Measurements from ENCODE around the gene NCKAP5. TPM values are rescaled to one million over a fixed set of nuclear protein-coding genes. Genes with fewer than 3 reads are reported as not detected.

NCKAP5 gene
- total RNA-seq, 4 donors from 2014 or later: 0.55 to 6.6 (median 3.3) TPM; not detected in 1

DNA sequence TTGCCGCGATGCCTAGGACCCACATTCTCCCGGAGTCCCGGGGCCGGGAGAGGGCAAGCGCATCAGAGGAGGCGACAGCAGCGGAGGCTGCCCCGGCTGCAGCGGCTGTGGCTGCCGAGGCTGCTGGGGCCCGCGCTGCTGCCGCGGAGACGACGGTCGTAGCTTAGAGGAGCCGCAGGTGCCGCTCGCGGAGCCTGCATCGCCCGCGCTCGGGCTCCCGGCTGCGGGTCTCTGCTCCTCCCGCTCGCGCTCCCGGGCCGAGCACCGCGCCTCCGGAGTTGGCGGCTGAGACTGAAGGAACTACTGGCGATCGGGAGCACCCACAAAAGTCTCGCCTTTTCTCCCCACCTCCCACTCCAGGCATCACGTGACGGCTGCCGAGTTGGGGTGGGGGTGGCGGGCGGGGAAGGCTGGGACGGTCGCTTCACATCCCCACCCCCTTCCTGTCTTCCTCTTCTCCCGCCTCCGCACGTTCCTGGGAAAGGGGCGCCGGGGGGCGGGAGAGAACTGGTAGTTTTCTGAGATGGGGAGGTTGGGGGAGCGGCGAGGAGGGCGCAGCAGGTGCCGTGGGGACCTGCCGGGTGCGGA, 898.3 kb downstream of the NCKAP5 start, which contains the start of gene LYPD1:
LYPD1 (minus strand) TSS at position 298 of the 588 bp plus-strand sequence; CDS start at position 25, 273 bp downstream.
- Histone ChIP-seq H3K4me3 (peak within 1 kb of the TSS; percentile 23), H3K36me3 (no peaks in the 10 kb centered on the region), H3K9me3 (no peaks in the 10 kb centered on the region), H3K4me1 (peaks cover 0 to 28% of the 10 kb centered on the region in 2 donors), H3K27ac (no peak within 1 kb of the TSS), H3K27me3 (peaks cover 10 to 15% of the 10 kb centered on the region in 2 donors)
- intact Hi-C loops (cut with DNase I; ENCODE audit: low total_unique reads): no loop called here
- TF ChIP-seq, protein P1, sequence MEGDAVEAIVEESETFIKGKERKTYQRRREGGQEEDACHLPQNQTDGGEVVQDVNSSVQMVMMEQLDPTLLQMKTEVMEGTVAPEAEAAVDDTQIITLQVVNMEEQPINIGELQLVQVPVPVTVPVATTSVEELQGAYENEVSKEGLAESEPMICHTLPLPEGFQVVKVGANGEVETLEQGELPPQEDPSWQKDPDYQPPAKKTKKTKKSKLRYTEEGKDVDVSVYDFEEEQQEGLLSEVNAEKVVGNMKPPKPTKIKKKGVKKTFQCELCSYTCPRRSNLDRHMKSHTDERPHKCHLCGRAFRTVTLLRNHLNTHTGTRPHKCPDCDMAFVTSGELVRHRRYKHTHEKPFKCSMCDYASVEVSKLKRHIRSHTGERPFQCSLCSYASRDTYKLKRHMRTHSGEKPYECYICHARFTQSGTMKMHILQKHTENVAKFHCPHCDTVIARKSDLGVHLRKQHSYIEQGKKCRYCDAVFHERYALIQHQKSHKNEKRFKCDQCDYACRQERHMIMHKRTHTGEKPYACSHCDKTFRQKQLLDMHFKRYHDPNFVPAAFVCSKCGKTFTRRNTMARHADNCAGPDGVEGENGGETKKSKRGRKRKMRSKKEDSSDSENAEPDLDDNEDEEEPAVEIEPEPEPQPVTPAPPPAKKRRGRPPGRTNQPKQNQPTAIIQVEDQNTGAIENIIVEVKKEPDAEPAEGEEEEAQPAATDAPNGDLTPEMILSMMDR (IDR thresholded peaks at IDR 0.05): no peak
- no peak for TF ChIP-seq POLR2A (IDR thresholded peaks at IDR 0.05)
- DNase-seq: no peak

DNA sequence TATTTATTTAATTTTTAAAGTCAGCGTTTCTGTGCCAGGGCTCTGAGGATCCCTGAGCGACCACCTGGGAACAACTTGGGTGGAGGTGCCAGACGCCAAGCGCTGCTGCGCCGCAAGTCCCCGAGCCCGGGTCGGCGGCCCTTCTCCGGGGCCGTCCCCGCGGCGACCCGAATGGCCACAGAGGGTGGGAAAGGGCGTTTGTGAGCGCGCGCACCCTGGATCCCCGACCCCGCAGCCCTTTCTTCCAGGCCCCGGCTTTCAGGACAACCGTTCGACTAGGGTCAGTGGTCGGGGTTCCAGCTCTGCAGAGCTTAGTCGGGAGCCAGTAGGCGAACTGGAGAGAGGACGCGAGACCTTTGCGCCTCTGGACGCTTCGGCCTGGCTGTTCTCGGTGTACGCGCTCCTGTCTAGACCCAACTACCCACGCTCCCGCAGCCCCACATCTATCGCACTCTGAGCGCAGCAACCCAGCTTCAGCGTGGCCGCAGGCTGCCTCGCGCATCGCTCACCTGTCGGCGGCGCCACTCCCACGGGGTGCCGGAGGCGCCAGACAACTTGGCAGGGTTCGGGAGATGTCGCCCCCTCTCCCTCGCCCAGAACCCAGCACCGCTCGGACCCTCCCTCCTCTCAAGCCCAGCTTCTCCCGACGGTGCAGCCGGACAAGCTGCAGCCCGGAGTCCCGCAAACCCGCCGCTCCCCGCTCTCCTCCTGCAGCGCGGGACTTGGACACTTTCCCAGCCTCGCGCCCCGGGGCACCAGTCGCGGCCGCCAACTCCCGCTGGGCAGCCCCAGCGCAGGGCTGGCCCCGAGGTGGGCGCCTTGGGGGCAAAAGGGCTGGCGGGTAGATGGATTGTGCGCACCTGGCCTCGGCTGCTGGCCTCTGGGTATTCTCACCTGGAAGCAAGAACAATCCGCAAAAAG, 899.0 kb downstream of the NCKAP5 start:
- Histone ChIP-seq H3K27me3 (peaks cover 10 to 15% of the 10 kb centered on the region in 2 donors), H3K27ac (no peak overlapping the region), H3K36me3 (no peaks in the 10 kb centered on the region), H3K4me1 (peaks cover 0 to 28% of the 10 kb centered on the region in 2 donors), H3K4me3 (peak overlapping the region; percentile 2 to 23), H3K9me3 (no peaks in the 10 kb centered on the region)
- no peak for DNase-seq
- intact Hi-C loops (cut with DNase I; ENCODE audit: low total_unique reads): no loop called here
- TF ChIP-seq POLR2A (IDR thresholded peaks at IDR 0.05): no peak
- TF ChIP-seq, protein P1 (IDR thresholded peaks at IDR 0.05): no peak

DNA sequence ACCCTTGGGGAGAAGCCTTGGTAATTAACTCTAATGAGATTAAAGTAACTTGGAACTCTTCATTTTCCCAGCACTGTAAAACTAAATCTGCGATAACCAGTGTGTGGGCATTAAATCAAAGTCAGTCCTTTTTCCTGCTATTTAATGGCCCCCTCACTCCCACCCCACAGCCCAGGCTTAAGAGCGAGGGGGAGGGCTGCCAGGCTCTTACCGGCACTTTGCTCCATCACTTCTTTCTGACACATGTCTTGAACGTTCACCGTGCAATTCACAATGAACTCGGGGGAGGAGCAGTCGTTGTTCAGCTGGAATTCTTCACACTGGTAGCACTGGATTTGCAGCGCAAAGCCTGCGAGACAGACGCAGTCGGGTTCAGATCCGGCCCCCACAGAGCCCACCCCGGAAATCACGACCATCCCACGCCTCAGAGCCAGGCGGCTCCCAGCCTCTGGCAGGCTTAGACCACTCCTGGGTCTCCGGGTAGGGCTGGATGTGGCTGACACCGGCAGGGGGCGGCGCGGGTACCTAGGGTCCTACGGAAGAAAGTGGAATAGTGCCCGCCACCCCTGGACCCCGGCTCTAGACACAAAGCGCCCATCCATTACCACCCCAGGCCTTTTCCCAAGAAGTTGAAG, 900.0 kb downstream of the NCKAP5 start:
- intact Hi-C loops (cut with DNase I; ENCODE audit: low total_unique reads): no loop called here
- Histone ChIP-seq H3K27ac (no peak overlapping the region), H3K36me3 (no peaks in the 10 kb centered on the region), H3K27me3 (peaks cover 10 to 15% of the 10 kb centered on the region in 2 donors), H3K9me3 (no peaks in the 10 kb centered on the region), H3K4me3 (no peak overlapping the region), H3K4me1 (peaks cover 0 to 28% of the 10 kb centered on the region in 2 donors)
- DNase-seq: no peak
- no peak for TF ChIP-seq POLR2A (IDR thresholded peaks at IDR 0.05)
- TF ChIP-seq, protein P1 (IDR thresholded peaks at IDR 0.05): no peak

DNA sequence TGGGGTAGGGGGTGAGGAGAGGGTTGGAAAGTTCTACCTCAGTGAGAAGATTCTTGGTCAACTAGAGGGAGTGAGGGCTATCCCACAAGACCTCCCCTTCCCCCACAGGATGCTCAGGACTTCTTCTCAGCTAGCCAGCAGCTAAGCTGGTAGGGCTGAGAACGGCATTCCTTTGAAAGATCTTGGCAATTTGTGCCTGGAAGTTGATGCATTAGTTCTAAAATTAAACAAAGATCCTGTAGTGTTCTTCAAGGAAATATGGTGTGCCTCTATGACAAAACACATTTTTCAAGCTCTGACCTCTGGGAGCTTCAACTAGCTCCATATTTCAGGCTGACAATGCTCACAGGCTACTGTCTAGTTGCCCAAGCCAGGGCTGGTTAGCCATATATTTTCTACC, 900.6 kb downstream of the NCKAP5 start:
- intact Hi-C loops (cut with DNase I; ENCODE audit: low total_unique reads): no loop called here
- peaks cover 10 to 15% of the 10 kb centered on the region in 2 donors for H3K27me3 ChIP-seq
- no peak for DNase-seq

More for the DNA sequence above, 900.6 kb downstream of the NCKAP5 start:
- Histone ChIP-seq H3K36me3 (no peaks in the 10 kb centered on the region), H3K27ac (no peak overlapping the region), H3K9me3 (no peaks in the 10 kb centered on the region), H3K4me1 (peaks cover 0 to 28% of the 10 kb centered on the region in 2 donors), H3K4me3 (no peak overlapping the region)
- TF ChIP-seq POLR2A (IDR thresholded peaks at IDR 0.05): no peak
- TF ChIP-seq, protein P1 (IDR thresholded peaks at IDR 0.05): no peak
